HEK293T (cell line): ENCODE measurements around the gene CREB1.

Experiments
- FOXA1 ChIP-seq: fragments of 450-650 bp; IDR thresholded peaks from 2 replicates; pipeline ENCODE4 v1.6.1; 2016; ENCODE audit warnings: mild to moderate bottlenecking
- FOXM1 ChIP-seq: fragments of 450-650 bp; IDR thresholded peaks from 2 replicates; pipeline ENCODE4 v1.6.1; 2017; ENCODE audit warnings: mild to moderate bottlenecking, borderline replicate concordance
- ZNF384 ChIP-seq: fragments of 450-650 bp; IDR thresholded peaks from 2 replicates; pipeline ENCODE4 v1.6.1; 2016

- no peak for TF ChIP-seq FOXM1
- TF ChIP-seq ZNF384: no peak
- no peak for TF ChIP-seq FOXA1
Measured at GRCh38 chr2:207506426-207506825, 23.3 kb upstream of the CREB1 start.
